GM19455 (cell line): ENCODE results near the gene TPT1.

Source experiments
- ATAC-seq: cut with Tn5 transposase; IDR thresholded peaks from one replicate; pipeline ENCODE4 v1.9.1; 2021; ENCODE audit not compliant: unreplicated experiment

The TPT1 gene

DNA sequence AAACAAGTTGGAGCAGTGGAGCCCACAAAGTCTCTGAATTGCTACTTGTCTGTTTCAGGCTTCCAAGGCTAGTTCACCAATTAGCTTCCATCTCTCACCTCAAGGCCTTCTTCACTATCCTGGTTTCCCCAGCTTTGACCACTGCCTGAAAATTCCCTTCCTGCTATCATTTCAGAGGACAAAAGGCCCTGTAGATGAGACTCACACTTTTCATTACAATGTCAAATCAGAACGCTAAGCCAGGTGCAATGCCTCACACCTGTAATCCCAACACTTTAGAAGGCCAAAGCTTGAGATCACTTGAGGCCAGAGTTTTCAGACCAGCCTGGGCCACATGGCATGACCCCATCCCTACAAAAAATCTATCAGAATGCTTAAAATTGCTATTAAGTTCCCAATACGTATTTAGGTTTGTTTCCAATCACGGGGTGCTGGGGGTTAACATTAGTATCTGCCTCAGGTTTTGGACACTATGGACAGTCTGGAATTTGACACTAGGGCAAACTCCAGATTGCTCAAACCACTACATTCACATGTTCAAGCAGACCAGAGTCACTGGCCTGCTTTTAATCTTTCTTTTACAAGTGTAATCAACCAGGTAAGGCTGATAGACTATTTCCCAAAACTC is 5.5 kb downstream of the TPT1 start:
- ATAC-seq: no peak

GRCh38 chr13:45333977-45334922 is 6.7 kb downstream of the TPT1 start:
- ATAC-seq: no peak

GRCh38 chr13:45333251-45333976 is 7.6 kb downstream of the TPT1 start:
- ATAC-seq: no peak

DNA sequence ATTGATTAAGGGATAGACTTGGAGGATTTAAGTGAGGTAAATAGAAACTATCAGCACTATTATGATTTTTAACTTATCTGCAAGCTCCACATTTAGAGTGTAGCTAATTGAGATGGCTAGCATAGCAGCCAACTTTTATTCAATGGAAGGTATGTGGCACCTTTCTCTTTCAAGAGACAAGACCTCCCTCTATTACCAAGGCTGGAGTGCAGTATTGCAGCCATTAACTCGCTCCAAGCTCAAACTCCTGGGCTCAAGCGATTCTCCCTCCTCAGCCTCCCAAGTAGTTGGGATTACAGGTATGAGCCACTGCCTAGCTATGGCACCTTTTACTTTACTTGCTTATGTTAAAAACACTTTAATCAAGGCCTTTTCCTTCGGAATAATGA is 8.2 kb downstream of the TPT1 start:
- ATAC-seq: no peak

DNA sequence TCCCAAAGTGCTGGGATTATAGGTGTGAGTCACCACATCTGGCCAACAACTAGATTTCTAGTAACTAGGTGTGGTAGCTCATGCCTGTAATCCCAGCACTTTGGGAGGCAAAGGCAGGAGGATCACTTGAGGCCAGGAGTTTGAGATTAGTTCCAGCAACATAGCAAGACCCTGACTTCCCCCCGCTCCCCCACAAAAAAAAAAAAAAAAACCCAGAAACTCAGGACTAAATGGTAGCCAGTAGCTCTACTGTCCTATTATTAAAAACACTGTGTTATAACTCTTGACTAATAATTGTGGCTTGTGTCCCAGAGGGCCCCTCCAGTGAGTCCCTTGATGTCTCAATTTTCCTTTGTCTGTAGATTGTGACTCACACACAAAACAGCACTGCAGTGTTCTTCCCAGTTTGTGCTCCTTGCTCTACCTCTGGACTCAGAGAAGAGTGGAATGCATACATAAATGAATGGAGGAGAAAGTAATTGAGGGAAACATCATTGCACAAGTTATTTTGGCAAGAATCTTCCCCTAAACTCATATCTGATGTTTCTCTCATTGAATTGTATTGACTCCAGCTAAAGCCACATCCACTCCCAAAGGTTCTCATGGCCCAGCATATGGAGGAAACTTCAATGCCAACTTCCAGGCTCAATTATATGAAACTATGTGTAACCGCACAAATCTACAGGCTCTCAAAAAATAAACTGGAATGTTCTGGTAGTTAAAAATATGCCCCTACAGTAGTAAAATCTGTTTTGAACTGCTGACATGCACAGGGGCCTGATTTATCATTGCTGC is 8.8 kb downstream of the TPT1 start:
- ATAC-seq: no peak

DNA sequence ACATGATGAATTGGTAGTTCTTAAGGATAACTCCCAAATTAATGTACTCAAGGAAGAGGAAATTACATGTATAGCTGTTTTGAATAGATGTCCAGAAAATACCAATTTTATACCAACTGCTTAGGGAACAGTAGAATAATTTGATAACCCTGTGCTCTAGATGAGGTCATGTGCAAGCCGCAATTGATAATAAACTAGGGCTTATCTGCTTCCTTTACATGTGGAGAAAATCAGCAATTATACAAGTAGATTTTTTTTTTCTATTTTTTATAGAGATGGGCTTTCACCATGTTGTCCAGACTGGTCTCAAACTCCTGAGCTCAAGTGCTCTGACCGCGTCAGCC is 9.3 kb downstream of the TPT1 start:
- ATAC-seq: no peak

DNA sequence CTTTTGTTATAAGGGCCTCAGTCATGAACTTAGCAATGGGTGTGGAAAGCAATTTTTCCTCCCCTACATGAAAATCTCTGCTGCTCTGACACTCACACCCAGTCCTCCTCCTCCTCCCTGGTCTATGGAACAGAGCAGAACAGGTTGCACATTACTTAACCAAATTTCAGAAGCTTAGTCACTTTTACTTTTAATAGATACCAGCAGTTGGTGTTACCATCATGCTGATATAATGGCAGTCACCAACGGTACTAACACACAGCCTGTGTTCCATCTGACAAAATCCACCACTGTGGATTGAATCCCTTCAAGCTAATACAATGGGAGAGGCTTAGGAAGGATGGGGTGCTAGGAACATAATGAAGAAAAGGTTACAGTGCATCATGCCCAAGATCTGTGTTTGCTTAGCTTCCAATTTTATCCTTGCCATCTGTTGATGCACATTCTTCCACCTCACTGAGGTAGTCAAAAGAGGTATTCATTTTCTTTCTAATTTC is 9.8 kb downstream of the TPT1 start:
- ATAC-seq: no peak

GRCh38 chr13:45328661-45329111 is 12.3 kb downstream of the TPT1 start:
- ATAC-seq: no peak

DNA sequence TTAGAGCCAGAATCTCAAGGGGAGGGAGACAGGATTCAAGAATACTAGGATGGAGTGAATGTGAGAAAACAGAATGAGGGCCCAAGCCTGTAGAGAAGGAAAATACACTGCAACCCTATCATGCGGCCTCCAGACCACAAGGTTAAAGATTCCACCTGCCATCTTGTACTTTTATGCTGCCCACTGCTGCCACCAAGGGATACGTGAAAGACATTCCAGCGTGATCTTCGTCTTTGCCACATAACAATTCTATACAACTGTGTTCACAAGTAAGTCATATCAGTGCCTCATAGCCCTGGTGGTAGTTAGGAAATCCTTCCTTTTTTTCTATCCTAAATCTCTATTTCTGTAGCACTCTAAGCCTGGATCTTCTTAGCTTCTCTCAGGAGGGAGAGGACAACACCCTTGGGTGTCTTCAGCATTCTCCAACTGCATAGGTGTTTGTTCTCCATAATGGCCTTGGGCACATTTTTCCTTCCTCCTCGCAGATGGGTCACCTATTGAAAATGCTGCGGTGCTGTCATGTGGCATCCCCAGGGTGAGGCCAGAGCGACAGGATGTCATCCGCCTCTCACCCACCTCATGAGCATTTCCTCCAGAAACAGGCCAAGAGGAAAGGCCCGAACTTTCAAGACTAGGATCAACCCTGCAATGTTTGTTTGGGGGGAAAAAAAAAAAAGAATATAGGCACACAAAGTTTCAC is 13.6 kb downstream of the TPT1 start:
- ATAC-seq: no peak

GRCh38 chr13:45325806-45326205 is 15.2 kb downstream of the TPT1 start:
- ATAC-seq: no peak

- ATAC-seq: no peak
These were observed 19.9 kb downstream of the TPT1 start for GRCh38 chr13:45320876-45321629.

DNA sequence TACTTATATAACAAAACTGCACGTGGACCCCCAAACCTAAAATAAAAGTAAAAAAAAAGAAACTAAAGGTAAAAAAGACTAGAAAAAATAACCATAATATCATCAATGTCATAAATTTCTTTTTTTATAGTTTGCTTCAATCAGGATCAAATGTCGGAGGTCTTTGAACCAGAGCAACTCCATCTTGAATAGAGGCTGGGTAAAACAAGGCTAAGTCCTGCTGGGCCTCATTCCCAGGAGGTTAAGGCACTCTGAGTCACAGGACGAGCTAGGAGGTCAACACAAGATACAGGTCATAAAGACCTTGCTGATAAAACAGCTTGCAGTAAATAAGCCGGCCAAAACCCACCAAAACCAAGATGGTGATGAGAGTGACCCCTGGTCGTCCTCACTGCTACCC is 24.0 kb downstream of the TPT1 start:
- no peak for ATAC-seq

- ATAC-seq: no peak
These were observed 24.6 kb downstream of the TPT1 start for GRCh38 chr13:45316338-45316737.

DNA sequence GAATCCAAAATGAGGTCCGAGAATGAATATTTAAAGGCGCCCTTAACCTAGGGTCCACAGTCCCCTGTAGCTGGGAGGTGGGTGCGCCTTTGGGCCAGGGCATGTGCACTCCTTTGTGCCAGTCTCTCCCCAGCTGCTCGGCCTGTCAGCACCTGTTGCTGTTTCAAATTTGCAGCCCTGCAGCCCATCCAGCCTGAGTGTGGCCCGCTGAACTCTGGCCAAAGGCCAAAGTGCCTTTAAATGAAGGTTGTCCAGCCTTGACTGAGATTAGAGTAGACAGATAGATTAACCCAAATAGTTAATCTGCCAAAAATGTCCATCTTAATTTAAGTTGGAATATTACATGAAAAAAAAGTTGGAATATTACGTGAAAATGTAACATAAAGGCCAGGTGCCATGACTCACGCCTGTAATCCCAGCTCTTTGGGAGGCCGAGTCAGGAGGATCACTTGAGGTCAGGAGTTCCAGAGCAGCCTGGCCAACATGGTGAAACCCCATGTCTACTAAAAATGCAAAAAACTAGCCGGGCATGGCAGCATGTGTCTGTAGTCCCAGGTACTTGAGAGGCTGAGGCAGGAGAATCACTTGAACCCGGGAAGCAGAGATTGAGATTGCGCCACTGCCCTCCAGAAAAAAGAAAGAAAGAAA is 25.3 kb downstream of the TPT1 start:
- ATAC-seq: no peak

GRCh38 chr13:45314822-45315221 is 26.2 kb downstream of the TPT1 start:
- ATAC-seq: no peak

DNA sequence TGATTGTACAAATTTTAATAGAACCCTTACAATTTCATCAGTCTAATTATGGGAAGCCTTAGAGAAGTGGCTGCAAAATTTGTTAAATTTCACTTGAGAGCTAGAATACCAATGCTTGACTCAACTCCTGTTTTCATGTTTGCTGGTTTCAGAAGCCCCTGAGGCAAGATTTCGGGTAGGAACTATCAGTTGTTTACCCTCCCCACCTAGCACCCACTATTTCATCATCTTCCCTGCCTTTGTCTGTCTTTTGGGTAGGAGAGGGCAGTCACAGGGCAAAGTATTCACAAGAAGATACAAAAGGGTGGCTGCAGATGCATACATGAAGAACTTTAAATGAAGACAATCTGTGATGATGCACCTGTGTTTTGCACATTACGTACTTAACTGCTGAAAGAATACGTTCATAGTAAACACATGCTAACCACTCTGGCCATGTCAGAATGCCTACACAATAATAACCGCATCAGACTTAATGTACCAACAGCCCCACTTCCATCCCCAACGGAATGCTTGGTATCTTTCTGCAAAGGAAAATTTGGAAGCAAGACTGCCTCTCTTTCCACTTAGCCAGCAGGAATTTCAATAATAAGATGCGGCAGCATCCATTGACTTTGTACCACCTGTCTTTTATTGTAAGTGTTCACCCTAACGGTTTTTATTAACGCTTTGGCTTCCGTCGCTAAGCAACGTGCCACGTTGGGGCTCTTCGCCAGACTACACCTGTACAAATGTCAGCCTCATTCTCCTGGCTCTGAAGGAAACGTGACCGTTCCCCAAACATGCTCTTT is 30.4 kb downstream of the TPT1 start:
- ATAC-seq: no peak

DNA sequence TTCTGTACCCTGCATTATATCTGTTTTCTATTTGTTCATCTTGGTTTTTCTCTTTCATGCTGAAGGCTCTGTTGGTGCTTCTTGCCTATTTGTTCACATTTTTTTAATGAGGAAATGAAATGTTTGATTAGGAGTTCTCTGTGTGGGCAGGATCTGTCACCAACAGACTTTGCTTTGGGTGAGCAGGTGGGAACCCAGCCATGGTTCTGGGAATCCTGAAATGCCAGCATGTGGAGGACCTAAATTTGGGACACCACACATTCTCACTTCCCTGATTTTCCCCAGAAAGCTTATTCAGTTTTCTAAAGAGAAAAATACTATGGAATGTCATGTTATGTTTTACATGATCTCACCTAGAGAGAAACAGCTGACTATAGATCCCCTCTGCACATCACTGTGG is 34.0 kb downstream of the TPT1 start:
- ATAC-seq: no peak

- ATAC-seq: no peak
These were observed 35.9 kb downstream of the TPT1 start for GRCh38 chr13:45305079-45305478.
